HG03097 (cell line): Measurements from ENCODE around the gene CNOT2.

ENCODE experiments used
- ATAC-seq: cut with Tn5 transposase; IDR thresholded peaks from one replicate; pipeline ENCODE4 v1.9.1; 2021; ENCODE audit not compliant: unreplicated experiment, low FRiP score

CNOT2 gene

DNA sequence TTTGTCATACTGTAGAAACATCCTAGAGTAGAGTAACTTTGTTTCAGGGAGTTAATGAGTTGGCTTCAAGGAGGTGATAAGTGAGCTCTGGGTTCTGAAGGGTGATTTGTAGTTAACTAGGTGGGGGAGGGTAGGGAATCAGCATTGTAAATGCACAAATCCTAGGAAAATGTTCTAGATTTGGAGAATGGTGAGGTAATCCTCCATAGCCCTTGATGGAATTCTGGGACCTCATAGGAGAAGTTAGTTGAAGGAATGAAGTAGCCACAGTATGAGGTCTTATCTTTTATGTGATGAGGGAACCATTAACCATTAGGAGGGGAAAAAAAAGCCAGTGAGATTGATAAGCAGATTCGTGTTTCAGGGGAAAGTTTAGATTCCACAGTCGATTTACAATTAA lies 8.0 kb downstream of the CNOT2 start:
- ATAC-seq = no peak

DNA sequence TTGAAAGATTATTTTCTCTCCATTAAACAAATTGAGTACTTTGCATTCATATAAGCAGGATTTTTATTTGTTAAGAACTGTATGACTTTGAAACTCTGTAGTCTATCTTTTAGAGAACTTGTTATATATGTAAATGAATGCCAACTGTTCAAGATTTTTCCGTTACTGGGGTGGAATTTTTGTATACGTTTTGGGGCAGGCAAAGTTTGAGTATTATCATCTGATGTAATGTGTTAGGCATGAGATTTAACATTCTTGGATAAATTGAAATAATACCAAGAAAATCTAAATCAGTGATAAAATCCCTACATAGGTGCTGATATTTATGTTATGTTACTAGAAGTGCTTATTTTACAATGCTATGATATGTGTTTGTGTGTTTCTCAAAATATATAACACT lies 8.4 kb downstream of the CNOT2 start:
- no peak for ATAC-seq

DNA sequence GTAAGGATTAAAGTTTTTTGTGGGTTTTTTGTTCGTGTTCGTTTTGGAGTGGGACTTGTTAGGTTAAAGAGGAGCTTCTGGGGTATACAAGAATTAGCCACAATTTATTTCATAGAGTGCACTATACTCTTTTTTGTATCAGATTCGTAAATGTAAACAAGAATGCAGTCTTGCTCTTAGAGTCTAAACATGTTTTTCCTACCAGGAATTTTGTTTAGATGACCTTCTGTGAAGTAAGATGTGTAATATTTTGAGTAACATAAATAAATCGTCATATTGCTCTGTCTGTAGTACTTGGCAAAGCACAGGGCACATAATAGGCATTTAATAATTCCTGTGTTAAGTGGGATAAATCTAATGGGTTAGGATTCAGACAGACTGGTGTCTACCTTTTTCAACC lies 9.6 kb downstream of the CNOT2 start:
- ATAC-seq = no peak

DNA sequence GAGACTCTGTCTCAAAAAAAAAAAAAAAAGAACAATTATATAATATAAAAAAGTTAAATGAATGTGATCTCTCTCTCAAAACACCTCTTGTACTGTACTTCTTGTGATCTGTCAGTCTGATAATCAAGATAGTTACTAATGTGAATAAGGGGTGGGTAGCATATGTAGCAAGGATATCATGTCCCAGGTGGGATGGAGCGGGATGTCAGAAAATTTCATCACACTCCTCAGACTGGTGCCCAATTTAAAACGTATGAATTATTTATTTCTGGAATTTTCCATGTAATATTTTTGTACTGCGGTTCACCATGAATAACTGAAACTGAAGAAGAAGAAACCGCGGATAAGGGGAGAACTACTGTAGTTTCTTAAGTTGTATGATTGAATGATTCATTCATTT lies 11.0 kb downstream of the CNOT2 start:
- ATAC-seq = no peak

DNA sequence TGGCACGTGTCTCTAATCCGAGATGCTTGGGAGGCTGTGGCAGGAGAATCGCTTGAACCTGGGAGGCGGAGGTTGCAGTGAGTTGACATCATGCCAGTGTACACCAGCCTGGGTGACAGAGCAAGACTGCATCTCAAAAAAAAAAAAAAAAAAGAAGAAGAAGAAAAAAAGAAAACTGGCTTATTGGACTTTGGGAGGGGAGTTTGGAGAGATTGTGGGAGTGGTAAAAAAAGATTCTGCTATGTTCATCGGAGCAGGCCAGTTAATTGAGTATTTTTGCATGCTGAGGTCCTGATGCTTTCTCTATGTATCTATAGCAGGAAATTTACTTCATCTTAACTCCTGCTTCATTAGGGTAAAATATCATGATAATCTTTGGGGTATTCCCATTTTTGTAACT lies 11.6 kb downstream of the CNOT2 start:
- ATAC-seq = no peak

DNA sequence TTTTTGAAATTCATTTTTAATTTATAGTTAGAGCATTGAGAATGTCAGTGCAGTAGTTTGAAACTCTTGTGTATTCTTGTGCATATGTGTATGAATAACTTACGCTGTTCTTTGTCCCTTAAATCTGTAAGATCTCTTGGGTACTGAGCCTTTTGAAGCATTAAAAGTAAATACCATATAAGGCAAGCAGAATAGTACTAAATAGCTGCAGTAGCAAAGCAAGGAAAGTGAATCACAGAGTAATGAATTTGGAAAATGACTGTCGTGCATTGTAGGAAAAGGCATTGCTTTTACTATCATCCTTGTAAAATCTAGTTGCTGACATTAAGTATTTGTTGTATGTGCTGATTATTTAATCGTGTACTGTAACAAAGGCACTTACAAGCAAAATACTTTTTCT lies 12.1 kb downstream of the CNOT2 start:
- no peak for ATAC-seq

DNA sequence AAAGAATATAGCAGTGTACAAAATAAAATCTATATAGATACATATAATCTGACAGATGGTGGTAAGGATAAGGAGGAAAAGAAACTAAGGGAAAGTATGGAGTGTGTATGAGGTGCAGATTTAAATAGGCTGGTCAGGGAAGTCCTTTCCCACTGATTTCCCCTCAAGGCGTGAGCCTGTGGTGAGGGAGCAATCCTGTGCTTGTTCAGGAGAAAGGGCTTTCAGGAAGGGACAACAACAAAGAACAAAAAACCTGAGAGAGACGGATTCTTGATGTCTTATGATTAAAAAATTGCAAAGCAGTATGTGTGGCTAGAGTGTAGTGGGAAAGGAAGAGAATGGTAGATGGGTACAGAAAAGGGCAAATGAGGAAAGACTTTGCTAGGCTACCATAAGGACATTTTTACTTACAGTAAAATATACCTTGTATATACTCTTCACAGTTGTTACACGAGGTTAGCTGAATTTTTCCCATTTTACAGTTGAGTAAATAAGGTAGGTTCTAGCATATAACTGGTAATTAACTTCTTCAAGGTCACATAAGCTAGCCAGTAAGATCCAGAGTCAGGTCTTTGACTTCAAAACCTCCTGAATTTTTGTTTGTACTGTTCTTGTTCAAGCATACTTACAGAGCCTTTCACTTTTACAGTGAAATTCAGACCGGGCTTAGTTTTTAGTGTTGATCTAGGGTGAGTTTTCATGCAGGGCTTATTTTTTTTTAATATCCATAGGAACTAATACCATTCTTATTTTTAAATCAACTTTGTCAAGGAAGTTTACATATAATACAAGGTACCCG lies 15.6 kb downstream of the CNOT2 start:
- ATAC-seq = no peak

DNA sequence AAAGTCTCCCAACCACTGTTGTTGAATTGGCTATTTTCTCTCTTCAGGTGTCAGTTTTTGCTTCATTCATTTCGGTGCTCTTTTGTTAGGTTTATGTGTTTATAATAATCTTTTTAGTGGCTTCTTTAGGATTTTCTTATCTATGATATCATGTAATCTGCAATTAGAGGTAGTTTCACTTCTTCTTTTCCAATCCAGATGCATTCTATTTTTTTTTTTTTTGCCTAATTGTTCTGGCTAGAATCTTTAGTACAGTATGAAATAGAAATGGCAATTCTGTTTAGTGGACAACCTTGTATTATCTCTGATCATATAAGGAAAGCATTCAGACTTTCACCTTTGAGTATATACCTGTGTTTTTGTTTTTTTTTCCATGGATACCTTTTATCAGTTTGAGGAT lies 17.4 kb downstream of the CNOT2 start:
- ATAC-seq = no peak

DNA sequence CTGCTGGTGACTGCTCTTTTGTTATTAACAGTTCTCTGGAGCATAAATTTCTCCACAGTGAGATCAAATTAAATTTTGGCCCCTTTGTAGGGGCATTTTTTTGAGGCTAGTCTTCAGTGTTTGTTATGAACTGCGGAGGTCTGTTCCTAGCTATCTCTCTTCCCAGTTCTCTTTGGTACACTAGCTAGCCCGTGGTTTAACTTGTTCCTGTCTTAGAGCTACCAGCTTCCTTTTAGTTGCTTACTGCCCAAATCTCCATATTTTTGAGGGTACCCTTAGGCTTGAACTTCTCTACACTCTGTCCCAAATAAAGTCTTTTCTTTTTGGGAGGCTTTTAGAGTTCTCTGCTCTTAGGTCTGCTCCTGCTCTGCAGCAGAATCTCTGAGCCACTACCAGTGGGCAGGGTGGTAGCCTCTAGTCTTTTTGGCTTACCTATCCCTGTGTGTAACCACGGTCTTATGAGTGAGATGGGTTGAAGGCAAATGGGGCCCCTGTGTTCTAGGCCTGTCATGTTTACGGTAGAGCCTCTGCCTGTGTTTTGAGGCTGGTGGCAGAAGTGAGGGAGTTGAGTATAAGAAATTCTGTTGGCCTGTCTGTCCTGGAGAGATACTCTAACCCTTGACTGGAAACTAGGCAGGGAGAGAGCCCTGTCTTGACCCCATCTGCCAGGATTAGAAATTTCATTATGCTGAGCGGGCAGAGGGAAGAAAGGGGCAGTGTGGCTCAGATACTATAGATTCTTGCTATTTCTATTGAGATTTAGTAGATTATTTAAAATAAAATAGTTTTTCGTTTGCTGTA lies 21.0 kb downstream of the CNOT2 start:
- ATAC-seq = no peak

DNA sequence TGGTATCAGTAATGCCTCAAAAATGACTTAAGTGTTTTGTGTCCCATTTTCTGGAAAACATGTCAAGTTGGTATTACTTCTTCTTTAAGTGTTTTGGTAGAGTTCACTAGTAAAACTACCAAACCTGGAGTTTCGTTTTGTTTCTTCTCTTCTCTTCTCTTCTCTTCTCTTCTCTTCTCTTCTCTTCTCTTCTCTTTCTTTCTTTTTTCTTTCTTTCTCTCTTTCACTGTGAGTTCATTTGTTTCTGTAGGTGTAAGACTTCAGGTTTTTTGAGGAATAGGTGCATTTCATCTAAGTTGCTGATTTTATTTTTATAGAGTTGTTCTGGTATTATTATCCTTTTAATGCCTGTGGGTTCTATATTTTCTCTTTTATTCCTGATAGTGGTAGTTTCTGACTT lies 21.9 kb downstream of the CNOT2 start:
- no peak for ATAC-seq

DNA sequence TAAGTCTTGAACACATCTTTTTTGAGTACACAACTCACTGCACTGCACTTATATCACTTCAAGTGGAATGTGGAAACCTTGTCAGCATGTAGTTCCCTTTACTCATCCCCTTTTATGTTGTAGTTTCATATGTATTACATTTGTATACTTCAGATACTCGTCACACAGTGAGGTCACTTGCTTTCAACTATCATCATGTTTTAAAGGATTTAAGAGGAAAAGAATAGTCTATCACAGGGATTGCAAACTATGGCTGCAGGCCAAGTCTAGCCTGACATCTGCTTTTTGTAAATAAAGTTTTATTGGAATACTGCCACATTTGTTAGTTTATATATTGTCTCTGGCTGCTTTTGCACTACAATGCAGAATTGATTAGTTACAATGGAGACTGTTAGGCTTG lies 24.3 kb downstream of the CNOT2 start:
- ATAC-seq = no peak

DNA sequence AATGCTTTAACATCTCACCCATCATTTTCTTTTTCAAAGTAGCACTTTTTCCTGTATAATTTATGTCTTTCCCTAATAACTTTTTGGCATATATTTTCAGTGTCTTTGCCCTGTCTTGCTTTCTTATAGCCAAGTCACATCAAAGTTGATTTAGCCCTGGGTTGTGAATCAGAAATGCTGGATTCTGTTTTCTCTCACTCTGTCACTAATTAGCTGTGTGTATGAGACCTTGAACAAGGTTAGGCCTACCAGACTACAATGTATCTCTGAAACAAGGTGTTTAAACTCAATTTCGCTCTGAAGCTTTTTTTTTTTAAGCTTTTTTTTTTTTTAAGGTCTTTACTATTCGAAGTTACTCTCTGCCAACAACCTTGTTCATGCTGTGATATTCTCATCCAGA lies 25.7 kb downstream of the CNOT2 start:
- ATAC-seq = no peak

DNA sequence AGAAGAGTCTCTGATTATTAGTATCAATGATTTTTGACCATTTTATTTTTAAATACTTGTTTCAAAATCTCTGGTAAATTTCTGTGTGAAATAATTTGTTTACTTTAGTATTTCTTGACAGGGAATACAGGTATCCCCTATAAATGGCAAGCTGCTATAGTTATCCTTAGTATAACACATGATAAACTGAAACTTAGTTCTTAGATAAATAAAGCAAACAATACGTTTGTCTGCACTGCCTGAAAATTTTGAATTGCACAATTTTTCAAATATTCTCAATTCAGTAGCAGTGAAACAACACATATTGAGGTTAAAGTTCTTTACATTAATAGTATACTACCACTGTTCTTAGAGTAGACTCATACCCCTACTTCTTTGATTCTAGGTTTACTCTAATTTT lies 26.9 kb downstream of the CNOT2 start:
- no peak for ATAC-seq

DNA sequence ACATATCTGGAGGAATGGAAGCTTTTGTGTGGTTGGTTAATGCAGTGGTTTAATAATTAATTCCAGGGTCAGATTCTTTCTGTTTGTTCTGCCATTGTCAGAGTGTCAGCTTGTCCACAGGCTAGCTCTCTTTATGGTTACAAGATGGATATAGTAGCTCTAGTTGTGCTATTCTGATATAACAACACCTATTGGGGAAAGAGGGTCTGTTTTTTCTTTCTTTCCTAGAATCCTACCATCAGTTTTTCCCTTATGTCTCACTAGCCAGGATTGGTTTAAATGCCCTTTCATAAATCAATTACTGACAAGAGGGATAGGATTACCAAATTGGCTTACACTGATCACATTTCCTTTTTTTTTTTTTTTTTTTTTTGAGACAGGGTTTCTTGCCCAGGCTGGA lies 27.8 kb downstream of the CNOT2 start:
- ATAC-seq = no peak

DNA sequence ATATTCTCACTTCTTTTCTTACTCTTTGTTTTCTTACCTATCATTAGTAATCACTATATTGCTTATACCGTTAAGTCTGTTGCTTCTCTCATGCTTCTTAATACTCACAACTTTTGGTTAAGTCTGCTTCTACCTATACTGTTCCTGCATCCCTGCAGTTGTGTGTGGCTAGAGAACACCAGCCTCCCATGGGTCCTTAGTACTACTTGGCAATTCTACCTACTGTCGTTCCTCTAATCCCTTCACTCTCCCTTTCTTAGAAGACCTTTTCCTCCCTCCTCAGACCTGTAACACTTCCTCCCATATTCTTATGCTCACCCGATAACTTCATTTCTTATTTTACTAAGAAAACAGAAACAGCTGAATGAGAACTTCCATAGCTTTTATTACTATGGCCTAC lies 29.3 kb downstream of the CNOT2 start:
- no peak for ATAC-seq

DNA sequence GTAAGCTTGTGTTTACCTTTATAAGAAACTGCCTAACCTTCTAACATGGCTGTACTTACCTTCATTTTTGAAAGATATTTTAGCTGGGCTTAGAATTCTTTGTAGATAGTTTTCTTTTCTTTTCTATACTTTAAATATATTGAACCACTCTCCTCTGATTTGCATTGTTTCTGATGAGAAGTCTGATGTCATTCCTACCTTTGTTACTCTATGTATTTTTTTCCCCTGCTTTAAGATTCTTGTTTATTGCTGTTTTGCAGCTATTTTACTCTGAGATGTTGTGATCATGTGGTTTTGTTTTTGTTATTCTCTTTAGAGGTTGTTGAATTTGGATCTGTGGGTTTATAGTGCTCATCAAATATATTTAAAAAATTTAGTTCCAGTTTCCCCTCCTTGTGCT lies 31.8 kb downstream of the CNOT2 start:
- no peak for ATAC-seq

DNA sequence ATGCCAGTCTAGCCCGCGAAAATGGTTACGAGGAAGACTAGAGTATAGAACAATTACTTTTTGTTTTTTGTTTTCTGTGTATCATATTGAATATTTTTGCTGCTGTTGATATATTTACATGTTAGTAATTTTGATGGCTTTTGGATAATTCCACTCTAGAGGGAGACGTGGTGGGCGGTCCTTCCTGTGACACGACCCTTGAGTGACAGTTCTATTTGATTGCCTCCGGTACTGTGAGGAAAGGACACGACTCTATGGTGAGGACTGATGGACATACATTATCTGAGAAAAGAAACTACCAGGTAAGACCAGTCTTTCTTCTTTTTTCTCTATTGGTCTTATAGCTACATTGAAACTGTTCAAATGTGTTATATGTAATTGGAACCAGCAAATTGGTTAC lies 34.7 kb downstream of the CNOT2 start:
- no peak for ATAC-seq

DNA sequence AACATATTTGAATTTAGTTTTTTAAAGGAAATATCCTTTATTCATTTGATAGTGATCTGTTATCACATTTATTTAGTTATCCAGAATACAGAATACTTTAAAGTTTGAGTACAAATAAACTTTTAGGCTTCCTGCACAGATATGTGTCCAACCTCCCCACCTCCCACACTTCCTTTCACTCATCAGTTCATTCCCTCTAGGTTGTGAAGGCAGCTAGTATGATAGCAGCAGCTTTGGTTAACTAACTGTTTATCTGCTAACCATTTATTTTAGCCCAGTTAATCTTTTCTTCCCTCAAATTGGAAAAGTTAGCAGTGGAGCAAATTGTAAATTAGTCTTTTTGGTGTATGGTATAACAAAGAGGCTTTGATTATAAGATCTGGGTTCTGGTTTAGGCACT lies 35.7 kb downstream of the CNOT2 start:
- ATAC-seq = no peak

DNA sequence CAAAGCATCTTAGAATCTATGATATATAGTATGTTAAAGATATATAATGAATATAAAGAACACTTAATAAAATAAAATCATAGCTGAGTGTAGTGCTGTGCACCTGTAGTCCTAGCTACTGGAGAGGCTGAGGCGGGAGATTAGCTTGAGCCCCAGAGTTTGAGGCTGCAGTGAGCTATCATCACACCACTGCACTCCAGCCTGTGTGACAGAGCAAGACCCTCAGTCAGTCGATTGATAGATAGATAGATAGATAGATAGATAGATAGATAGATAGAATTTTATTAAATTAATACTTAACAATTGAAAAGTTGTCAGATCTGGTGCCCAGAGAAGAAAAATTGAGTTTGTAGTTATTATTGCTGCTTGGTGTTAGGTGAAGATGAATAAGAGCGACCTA lies 40.0 kb downstream of the CNOT2 start:
- ATAC-seq = no peak

DNA sequence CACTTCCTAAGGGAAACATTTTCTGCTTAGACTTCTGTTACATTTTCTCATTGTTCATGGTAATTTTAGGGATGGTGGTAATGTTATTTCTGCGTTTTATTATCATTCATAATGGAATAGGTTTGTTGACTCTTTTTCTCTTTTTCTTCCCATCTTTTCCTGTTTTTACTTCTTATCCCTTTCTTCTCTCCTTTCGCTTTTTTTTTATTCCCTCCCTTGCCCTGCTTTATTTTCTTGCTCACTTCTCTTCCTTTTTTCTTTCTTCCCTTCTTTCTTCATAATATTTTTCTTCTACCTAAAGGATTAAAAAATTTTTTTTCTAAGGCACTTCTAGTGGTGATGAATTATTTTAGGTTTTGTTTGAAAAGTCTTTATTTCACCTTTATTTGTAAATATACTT lies 45.6 kb downstream of the CNOT2 start:
- no peak for ATAC-seq

DNA sequence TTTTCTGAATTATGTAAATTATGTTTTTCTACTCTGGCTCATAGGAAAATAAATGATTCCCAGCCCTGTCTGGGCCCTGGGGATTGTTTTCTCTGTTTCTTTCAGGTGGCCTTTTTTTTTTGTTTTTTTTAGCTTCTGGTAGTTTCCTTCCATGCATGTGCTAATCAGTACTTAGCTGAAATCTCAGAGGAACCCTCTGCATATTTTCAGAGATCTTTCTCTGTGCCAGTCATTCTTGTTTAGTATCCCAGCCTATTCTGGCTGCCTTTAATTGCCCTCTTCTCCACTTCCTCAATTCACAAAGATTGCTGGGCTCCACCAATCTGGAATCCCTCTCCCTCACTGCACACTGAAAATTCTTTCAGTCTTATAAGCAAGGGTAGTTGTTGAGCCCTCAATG lies 46.9 kb downstream of the CNOT2 start:
- no peak for ATAC-seq
